NCI-H345 treated with DMSO at 0.1 percent for 48 hours (cell line): ENCODE results near the gene CSRP1.
A peak's percentile ranks its signal among the peaks of the same experiment; 100 is the strongest.

ENCODE experiments used
- DNase-seq: peaks from one replicate; lab custom pipeline; 2025; ENCODE audit not compliant: unreplicated experiment; lab: John Stamatoyannopoulos, UW

The CSRP1 gene

DNA sequence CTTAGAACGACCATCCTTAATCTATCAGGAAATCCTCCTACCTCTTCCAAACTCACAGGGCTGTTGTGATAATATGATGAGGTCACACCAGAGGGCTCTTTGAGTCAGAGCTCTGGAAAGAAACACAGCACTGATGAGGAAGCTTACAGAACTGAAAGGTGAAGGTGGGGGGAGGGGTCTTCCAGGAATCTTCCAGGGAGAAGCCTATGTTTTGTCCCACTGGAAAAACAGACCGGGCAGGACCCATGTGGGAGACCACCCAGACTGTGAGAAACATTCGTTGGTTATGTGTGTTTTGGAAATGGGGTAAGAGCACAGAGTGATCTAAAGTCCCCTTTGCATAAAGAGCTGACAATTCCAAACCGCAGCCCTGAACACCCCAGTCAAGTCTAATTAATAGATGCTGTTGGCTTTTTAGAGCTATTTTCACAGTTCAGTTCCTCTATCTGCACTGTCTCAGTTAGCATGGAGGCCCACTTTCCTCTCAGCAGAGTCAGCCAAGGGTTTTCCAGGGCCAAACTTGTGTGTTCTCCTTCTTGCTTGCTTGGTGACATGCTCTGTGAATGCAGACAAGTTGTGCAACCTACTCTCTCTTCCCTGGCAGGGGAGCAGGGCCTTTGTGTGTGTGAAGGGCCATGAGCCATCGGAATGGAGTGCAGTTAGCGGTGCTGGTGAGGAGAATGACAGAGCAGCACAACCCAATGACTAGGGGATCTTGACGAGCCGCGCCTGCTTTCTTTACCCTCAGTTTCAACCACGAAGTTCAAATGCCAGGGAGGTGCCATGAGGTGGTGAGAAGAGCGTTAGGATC lies 50.2 kb downstream of the CSRP1 start:
- no peak for DNase-seq

DNA sequence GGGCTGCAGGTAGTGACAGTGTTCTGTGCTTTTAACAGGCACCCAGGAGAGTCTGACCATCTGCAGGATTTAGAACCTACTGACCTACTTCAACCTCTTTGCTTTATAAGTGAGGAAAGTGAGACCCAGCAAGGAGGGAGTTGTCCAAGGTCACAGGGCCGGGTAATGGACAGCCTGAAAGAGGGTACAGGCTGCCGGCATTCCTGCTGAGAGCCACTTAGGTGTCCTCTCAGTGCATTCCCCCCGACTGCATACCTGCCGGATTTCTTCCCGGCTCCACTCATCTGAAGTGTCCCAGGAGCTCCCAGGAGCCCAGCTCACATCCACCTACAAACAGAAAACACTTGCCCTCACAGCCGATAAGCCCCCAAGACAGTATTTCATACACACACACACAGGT lies 51.8 kb downstream of the CSRP1 start:
- no peak for DNase-seq

DNA sequence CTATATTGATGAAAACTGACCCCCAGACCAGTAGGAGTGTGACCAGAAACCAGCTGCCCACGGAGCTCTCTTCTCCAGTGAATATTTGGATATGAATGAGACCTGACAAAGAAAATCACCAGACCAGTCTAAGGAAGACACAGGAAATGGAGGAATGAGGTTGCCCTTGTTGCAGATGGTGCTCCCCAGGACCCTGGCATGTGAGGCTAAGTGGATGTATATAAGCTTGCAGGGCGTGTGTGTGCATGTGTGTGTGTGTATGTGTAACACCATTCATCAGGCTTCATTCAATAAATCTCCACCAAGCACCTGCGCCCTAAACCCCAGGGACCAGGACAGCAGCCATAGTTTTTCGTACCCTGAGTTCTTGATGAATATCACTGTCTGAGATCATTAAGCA lies 52.3 kb downstream of the CSRP1 start:
- no peak for DNase-seq

DNA sequence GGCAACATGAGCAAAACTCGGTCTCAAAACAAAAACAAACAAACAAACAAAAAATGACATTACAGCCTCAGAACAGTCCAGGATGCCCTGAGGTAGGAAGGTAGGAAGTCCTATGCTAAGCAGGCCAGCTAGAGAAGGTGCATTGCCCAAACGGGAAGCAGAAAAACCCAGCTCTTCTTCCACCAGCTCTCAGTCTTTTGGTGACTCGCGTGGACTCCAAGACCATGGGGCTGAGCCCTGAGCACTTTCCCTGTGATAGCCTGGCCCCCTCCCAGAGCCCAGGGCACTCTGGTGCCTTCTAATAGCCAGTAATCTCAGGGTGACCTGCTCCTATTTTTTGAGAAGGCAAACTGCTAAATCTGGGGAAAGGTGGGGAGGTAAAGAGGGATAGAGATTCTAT lies 54.1 kb downstream of the CSRP1 start:
- DNase-seq, result no peak

DNA sequence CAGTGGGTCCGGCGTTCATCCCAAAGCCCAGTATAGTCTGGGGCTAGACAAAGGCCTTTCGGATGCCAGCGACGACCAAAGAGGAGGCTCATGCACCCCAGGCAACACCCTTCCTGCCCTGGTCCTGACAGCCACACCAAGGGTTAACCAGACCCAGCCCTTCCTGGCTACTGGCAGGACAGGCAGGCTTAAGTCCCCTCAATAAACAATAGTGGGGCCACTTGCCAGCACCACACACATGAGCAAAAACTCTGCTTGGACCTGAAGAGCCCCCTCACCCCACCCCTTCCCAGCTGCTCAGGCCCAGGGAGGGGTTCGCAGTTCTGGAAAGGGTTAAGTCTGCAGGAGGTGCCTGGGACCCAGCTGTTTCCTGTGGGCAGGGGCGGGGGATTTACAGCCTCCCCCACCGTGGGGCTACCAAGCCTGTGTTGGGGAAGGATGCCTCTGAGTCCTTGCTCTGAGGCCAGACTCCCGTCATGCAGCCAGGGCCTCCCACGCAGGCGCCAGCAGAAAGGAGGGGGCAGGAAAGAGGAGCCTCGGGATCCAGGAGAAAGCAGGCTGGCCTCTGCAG lies 56.1 kb downstream of the CSRP1 start:
- no peak for DNase-seq

DNA sequence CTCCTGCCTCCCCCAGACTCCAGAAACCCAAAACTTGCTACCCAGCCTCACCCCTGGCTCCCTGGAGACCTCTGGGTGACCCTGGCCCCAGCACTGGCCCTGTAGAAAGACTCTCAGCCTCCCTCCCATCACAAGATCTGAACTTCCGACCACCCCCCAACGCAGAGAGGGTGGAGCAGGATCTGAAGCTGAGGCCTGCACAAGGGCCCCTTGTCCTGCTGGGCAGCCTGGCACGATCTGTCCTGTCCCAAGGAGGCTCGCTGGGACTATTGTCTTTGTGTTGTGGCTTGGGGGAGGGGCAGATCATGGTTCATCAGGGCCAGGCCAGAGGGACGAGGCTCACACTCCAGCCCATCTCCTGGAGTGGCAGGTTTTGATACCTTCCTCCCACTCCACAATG lies 57.9 kb downstream of the CSRP1 start:
- no peak for DNase-seq

DNA sequence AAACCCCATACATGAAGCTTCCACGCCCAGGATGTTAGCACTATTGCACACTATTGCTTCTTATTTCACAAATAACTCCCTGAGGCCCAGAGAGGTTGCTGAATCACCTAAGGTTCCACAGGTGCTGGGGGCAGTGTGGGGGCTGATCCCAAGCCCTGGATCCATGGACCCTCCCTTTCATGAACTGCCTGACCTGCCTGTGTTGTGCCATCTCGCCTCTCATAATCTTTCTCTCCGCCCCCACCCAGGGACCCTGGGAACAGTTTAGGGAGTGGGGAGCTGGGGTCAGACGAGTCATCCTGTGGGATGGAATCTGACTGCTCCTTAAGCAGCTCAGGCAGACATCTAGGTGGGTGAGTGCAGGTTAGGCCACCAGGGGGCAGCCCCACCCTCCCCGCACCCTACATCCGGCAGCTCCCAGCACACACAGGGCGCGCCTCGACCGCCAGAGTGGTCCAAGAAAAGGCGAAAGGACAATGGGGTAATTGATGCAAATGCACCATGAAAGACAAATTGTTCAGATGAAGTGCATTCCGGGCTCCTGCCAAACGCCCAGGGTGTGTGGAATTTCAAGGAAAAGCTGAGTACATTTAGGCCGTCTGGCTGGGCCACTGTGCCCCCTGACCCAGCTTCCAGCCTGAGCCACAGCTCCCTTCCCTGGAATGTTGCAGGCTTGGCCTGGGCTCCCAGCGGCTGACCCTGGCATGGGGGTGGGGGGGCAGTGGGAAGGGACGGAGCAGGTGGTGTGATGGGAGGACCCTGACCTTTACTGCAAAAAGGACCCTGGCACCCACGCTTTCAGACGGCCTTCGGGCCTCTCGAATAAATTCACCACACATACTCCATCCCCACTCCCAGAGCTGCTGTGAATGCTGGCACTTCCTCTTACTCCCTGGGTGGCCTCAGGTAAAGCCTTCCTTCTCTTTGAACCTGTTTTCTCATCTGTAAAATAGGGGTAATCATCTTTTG lies 58.7 kb downstream of the CSRP1 start:
- peak; percentile 26 for DNase-seq

DNA sequence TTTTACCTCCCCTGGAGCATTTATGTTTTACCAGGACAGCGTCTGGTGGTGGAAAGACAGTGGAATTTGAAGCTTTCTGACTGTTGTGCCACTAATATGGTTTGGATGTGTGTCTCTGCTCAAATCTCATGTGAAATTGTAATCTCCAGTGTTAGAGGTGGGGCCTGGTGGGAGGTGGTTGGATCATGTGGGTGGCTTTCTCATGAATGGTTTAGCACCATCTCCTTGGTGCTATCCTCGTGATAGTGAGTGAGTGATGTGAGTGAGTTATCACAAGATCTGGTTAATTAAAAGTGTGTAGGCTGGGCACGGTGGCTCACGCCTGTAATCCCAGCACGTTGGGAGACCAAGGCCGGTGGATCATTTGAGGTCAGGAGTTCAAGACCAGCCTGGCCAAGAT lies 61.6 kb downstream of the CSRP1 start:
- no peak for DNase-seq

DNA sequence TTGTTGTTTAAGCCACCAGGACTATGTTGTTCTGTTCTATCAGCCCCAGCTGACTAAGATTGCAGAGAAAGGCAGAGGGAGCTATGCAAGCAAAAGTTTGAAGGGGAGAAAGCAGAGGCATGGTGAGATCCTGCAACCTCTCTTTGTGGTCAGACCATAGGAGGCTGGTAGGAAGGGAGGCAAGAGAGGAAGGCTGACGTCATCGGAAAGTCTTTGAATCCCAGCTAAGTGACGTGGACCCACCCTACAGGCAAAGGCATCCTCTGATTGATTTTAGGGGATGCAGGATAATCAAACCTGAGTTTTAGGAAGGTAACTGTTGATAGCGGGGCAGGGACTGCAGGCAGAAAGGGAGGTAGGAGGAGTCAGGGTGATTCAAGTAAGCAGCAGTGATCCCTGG lies 62.1 kb downstream of the CSRP1 start:
- DNase-seq, result no peak

DNA sequence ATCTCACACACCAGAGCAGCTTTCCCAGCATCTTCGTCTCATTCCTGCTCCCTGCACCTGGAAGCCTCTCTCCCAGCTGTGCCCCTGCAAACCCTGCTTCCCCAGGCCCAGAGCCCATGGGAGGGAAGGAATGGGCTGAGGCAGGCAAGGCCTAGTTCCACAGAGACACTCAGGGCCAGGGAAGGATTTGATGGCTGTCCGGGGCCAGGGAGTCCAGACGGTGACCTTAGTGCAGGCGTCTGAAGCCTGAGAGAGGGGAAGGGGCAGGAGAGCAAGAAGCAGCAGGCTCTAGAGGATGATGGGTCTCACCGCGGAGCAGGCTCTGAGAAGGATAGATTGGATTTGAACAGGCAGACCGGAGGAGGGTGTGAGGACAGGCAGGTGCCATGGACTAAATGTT lies 63.2 kb downstream of the CSRP1 start:
- DNase-seq, result no peak

DNA sequence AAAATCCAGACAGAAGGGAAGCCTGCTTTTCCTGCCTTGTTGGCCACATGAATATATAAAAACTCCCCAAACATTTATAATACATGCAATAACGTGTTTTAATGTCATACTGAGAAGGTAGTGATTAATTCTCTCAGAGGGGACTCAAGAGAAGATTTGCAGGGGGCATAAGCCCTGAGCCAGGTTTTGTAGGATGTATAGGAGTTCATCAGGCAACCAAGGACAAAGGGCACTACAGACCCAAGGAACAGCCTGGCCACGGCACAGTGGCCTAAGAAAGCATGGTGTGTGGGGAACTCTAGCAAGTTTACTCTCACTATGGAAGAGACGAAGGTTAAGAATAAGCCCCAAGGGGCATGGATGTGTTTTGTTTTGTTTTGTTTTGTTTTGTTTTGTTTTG lies 70.0 kb downstream of the CSRP1 start:
- no peak for DNase-seq

DNA sequence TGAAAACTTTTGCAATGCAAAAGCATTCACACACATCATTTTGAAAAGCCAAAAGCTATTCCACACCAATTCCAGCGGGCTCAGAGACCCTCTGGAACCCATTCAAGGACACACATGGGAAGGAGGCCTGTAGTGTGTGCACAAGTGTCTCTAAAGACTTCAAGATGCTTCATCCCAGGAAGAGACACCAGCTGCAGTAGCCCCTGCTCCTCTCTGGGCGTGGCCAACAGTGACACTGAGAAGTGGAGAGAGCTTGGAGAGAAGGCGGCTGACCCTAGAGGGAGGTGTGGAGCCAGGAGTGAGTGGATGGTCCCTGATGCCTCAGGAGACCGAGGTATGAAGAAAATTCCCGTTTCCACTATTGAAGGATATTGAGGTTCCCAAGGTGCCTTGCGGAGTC lies 70.5 kb downstream of the CSRP1 start:
- DNase-seq, result no peak

DNA sequence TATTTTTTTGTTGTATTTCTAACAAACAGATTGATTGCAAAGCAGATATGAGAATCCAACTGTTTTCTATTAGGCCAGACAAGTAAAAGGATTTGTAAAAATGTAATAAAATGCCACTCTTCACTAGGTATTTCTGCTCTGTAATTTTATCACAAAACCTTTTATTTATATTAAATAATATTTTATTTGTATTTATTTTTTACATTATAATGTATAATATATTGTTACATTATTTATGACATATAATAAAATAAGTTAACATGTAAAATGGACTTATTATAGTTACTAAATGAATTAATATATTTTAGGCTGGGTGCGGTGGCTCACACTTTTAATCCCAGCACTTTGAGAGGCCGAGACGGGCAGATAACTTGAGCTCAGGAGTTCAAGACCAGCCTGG lies 72.7 kb downstream of the CSRP1 start:
- DNase-seq, result no peak

DNA sequence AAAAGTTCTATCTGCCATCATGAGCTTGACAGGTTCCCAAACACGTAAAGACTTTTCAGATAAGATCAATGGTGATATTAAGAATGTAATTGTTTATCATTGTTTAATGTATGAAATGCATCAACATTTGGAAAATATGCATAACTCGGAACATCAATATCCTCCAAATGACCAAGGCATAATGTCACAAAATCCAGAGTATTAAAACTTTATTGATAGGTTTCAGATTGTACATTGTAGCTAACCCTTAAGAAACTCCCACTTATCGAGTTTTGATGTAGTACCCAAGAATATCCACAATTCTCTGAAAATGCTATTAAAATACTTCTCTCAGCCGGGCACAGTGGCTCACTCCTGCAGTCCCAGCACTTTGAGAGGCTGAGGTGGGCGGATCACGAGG lies 73.3 kb downstream of the CSRP1 start:
- no peak for DNase-seq
